C1 segment of cervical spinal cord (tissue), 14 donors: Measurements from ENCODE around the gene PSMB11.

ENCODE experiments used
- DNase-seq, 14 donors: peaks; one replicate each; lab custom pipeline; 2025; lab: John Stamatoyannopoulos, UW

The PSMB11 gene

GRCh38 chr14:23085458-23085857 is 43.4 kb downstream of the PSMB11 start:
- no peak for DNase-seq

DNA sequence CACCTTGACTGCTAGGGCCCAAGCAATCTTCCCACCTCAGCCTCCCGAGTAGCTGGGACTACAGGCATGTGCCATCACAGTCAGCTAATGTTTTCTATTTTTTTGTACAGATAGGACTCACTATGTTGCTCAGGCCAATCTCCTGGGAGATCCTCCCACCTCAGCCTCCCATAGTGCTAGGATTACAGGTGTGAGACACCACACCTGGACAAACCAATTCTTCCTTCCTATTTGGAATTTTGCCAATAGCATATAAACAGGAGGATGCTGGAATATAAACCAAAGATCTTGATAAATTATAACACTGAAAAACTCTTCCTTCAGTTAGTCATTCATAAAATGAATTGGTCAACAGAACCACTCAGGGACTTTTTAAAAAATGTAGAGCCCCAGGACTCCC is 44.6 kb downstream of the PSMB11 start:
- DNase-seq = no peak

DNA sequence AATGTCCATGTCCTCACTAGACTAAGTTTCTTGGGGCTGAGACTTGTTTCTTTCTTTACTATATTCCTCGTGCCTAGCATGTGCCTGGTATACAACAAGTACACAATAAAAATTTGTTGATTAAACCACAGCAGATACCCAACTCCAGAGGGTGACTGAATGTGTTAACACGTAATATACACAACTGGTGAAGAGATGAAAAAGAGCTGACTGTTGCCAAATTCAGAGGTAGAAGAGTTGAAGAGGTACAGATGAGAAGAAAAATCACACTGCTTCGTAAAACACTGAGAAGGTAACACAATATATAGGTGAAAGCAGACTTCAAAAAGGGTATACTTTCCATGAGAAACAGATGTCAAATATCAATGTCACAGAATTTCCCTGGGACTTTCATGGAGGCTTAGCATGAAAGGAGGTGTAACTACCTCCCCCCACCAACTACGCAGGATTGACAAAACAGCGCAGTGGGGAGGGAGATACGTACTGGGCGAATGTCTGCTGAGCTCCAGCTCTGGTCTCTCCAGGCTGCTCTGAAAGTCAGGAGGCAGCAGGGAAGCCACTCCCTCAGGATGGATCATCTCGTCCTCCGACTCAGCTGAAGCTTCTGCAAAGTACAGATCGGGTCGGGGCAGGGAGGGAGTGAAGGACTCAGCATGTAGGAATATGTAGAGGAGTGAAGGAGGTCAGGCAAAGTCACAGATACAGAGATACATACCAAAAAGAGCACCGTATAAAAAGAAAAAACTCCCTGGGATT is 47.7 kb downstream of the PSMB11 start:
- DNase-seq = no peak

- DNase-seq = no peak
Observed at GRCh38 chr14:23090254-23090636, 48.2 kb downstream of the PSMB11 start.

DNA sequence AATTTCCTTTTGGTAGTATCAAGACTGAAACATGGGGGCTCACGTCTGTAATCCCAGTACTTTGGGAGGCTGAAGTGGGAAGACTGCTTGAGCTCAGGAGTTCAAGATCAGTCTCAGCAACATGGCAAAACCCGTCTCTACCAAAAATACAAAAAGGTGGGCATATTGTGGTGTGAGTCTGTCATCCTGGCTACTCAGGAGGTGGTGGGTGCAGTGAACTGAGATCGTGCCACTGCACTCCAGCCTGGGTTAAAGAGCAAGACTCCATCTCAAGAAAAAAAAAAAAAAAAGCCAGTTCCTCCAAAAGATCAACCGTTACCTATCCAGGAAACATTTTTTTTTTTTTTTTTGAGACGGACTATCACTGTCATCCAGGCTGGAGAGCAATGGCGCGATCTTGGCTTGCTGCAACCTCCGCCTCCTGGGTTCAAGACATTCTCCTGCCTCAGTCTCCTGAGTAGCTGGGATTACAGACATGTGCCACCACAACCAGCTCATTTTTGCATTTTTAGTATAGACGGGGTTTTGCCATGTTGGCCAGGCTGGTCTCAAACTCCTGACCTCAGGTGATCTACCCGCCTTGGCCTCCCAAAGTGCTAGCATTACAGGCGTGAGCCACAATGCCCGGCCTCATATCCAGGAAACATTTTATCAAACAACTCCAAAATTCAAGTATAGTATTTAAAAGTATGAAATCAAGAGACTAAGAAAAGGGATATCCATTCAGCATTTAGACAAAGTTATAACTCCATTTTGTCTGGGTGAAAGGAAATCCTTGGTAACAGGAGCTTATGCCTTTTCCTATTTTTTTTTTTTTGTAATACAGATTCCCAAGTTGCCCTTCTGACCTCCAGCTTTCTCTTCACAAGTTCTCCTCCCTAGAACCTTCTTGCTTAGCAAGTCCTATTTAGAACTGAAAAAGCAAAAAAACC is 49.5 kb downstream of the PSMB11 start:
- DNase-seq = no peak

GRCh38 chr14:23093104-23093503 is 51.1 kb downstream of the PSMB11 start:
- no peak for DNase-seq

- DNase-seq = no peak
Observed at GRCh38 chr14:23093526-23093925, 51.5 kb downstream of the PSMB11 start.
